NCI-H510A treated with DMSO at 0.1 percent for 48 hours (cell line): ENCODE measurements around the gene GGA2.
"Not testable (repeated sequence)": the region's sequence is repeated elsewhere in the genome, so short reads cannot be mapped to it uniquely, and the experiment has no call there.

ENCODE experiments used
- DNase-seq: peaks from one replicate; lab custom pipeline; 2025; lab: John Stamatoyannopoulos, UW

The GGA2 gene

DNA sequence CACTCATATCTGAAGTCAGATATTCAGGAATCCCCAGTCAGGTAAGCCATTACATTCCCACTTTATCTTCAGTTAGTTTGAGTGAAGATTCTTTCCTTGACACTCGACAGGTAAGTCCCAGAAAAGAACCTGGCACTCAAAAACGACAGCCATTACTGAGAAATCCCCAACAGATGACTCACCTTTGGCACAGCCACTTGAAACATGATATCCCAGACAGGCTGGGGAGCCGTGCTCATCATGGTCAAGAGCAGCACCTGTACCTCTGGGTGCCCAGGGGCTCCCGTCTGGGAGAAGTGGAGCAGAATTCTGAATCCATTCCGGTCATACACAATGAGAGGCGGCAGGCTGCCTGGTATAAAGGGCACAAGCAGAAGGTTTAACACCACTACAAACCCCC lies 40.5 kb downstream of the GGA2 start:
- DNase-seq = peak; percentile 89

- no peak for DNase-seq
Measured at GRCh38 chr16:23466162-23466885, 44.0 kb downstream of the GGA2 start.

DNA sequence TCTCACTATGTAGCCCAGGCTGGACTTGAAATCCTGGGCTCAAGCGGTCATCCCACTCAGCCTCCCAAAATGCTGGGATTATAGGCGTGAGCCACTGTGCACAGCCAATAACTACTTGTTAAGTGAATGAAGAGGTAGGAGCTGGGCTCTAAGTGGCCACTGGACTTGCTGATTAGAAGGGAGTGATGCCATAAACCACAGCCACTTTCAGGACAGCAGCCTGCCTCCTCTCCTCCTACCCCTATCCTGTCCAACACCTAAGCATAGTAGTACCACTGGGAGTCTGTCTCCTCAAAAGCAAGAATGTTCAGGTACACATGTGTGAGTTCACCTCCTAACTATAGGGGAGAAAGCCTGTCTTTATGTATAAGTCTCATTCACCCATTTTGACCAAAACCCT lies 45.1 kb downstream of the GGA2 start:
- no peak for DNase-seq

DNA sequence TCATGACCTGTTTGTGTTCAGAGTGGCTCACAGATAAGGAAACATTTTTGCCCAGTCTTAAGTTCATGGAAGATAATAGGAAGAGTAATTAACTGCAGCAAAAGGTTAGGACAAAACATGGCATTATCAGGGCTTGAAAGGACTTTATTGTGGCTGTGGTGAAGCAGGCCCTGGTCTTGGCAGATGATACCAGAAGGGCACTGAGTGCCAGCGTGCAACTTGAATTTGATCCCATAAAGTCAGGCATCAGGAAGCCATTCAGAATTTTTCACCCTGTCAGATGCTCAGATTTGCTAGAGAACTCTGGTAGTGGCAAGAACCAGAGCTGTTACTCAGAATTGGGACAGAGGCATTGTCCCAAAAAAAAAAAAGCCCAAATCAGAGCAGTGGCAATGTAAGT lies 46.1 kb downstream of the GGA2 start:
- no peak for DNase-seq

DNA sequence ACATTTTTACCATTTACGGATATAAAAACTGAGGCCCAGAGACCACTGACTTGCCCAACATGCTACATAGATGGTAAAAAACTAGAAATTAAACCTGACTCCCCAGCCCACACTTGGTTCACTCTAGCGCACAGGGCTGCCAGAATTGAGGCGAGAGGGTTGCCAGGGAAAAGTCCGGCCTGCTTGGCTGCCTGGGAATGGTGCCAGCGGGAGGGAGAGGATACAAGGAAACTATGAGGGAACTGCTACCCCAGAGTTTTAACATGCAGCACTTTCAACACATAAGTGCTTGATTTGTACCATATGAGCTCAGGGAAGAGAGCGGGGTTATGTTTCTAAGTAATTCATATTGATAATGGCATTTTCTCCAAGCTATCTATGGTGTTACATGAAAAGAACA lies 47.3 kb downstream of the GGA2 start:
- not testable (repeated sequence) for DNase-seq

DNA sequence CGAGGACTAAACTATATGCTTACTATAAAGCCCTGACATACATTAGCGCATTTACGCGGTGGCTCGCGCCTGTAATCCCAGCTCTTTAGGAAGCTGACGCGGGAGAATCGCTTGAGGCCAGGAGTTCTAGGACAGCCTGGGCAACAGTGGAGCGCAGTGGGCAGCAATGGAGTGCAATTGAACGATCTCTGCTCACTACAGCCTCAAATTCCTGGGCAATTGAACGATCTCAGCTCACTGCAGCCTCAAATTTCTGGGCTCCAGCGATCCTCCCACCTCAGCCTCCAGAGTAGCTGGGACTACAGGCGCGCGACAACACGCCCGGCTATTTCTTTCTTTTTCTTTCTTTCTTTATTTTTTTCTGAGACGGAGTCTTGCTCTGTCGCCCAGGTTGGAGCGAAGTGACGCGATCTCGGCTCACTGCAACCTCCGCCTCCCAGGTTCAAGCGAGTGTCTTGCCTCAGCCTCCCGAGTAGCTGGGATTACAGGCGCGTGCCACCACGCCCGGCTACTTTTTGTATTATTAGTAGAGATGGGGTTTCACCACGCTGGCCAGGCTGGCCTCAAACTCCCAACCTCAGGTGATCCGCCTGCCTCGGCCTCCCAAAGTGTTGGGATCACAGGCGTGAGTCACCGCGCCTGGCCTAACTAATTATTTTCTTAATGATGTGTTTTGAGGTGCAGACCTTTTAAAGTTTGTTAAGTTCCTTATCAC lies 56.8 kb downstream of the GGA2 start:
- DNase-seq = no peak

DNA sequence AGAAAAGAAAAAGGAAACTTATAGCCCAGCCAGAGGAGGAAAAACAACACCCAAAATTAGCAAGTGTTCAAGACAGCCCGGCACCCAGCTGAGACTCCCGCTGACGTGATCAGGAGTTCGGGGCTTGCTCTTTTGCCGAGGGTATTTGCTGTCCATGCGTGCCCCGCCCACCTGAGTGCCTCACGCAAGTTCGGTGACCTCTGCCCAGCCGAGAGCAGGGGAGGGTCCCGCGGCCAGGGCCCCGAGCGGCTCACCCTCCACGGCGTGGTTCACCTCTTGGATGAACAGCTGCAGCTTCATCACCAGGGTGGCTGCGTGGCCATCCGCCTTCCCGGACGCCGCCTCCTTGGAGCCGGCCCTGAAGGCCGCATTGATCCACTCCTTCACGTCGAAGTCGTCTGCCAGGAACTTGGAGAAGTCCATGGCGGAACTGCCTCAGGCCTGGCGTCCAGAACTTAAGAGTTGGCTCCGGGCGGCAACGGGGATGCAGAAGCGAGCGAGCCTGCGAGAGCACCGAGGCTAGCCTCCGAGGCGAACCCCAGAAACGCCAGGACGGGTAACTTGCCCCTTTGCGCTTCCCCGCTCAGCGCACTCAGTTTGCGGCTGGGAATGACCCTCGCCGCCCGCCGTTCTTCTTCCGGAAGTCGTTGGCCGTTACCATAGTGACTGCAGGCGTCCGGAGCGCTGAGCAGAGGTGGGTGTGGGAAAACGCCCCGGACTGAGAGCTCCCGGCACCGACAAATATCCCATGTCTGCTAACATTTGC lies 57.5 kb downstream of the GGA2 start, which contains the start of gene COG7:
Gene COG7 (minus strand): TSS at position 618 of the 766 bp plus-strand sequence. CDS start 195 bp downstream, at position 423.
- DNase-seq = peak; percentile 90

DNA sequence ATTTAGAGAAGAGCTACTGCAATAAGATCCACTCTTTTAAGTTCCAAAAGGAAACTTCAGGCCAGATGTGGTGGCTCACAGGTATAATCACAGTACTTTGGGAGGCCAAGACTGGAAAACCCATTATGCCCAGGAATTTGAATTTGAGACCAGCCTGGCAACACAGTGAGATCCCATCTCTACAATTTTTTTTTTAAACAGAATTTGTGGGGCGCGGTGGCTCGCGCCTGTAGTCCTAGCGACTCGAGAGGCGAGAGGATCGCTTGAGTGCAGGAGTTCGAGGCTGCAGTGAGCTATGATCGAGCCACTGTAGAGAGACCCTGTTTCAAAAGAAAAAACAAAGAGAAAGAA lies 58.1 kb downstream of the GGA2 start:
- DNase-seq = no peak

GRCh38 chr16:23448392-23448791 lies 61.9 kb downstream of the GGA2 start:
- DNase-seq = no peak

DNA sequence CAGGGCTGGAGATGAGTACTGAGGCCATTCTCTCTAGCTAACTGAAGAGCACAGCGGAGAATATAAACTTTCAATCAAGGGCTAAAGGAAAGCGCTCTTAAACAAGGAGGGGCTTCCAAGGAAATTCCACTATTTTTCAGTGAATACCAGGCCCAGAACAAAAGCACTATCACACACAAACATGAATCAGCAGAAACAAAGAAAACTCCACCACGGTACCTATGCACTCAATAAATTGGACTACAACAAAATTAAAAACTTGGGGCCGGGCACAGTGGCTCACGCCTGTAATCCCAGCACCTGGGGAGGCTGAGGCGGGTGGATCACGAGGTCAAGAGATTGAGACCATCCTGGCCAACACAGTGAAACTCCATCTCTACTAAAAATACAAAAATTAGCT lies 72.8 kb downstream of the GGA2 start:
- DNase-seq = not testable (repeated sequence)

DNA sequence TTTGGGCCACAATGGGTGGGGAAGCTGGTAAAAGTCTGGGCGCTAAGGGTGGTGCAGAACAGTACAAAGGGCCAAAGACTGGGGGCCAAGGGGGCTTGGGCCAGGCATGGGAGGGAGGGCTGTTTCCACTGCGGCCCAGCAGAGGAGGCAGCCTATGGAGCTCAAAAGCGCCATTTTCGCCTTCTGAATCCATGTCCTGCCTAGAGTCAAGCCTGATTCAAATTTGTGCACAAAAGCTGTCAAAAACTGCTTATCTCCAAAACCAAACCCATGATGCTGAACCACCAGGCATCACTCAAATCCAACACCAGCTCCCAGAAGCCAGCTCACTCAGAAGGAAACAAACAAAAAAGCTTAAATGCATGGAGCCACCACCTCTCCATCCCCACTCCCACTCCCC lies 73.3 kb downstream of the GGA2 start:
- no peak for DNase-seq

GRCh38 chr16:23435500-23435899 lies 74.8 kb downstream of the GGA2 start:
- DNase-seq = peak; percentile 78

DNA sequence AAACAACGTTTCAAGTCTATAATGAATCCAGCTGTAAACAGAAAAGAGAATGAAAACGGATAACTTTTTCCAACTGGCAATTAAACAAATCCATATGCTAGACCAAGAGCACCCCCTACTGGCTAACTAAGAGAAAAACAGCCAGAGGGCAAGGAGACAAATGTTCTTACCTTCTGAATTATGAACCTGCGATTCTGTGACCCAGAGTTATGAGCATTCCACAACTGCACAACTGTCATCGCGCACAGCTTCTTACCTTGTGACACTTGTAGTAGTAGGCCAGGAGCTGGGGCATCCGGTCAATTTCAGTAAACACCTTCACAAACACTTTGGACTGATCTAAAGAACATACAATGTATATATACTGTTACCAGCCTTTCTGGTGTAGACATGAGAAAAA lies 75.9 kb downstream of the GGA2 start:
- peak; percentile 96 for DNase-seq

DNA sequence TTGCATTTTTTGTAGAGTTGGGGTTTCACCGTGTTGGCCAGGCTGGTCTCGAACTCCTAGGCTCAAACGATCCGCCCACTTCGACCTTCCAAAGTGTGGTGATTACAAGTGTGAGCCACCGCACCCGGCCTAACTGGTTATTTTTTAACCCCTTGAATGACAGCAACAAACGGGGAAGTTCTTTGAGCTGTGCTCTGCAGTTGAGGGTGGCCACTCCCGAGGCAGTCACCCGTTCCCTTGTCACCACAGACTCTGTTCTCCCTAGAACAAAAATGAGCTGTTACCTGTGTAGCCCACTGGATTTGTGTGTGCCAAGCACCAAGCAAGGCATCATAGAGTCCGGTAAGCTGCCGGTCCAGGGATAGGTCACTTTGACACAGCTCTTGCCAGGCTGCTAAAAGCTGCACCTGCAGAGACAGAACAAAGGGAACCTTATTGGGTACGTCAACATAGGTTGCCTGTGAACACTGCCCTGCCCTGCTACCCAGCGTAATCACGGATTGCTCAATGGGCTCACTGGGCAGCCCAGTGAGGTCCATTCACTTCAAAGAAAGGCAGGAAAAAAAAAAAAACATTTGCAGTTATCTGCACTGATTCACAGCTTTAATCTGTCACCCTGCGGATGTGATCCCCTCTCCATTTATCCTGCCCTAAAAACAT lies 76.9 kb downstream of the GGA2 start:
- no peak for DNase-seq

GRCh38 chr16:23432176-23433128 lies 77.8 kb downstream of the GGA2 start:
- DNase-seq = peak; percentile 76

- no peak for DNase-seq
Measured at GRCh38 chr16:23428351-23428750, 81.9 kb downstream of the GGA2 start.

DNA sequence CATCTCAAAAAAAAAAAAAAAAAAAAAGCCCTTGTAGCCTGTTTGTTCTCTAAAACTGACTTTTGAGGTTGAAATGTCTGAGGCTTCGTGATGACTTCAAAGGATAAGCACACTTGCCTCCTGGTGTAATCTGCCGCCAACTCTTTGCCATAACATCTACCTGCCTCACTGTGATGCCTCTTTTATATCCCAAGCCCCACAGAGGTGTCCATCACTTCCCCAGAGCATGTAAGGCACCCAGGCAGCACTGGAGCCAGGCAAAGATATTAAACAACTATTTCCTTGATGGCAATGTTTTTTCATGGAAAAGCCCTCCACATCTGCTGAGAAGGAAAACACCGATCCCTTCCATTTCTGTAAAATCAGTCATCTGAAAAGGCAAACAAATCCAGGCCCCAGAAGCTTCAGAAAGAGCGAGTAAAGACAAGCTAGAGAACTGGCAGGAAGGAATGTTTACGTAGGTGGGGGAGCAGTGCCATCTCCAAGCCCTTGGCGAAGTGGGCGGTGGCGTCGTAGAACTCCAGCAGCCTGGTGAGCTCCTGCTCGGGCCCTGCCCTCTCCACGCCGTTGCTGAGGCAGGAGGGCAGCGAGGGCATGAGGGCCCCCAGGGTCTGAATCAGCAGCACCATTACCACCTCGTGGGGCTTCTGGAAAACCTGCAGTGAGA lies 85.9 kb downstream of the GGA2 start:
- peak; percentile 84 for DNase-seq

GRCh38 chr16:23423496-23424049 lies 86.7 kb downstream of the GGA2 start:
- DNase-seq = peak; percentile 21

GRCh38 chr16:23420011-23420410 lies 90.3 kb downstream of the GGA2 start:
- DNase-seq = no peak

GRCh38 chr16:23416816-23417215 lies 93.5 kb downstream of the GGA2 start:
- DNase-seq = no peak
